GM21619 (cell line): ENCODE data around the gene CROCC.

Experiments
- ATAC-seq: cut with Tn5 transposase; IDR thresholded peaks from one replicate; pipeline ENCODE4 v1.9.1; 2021; ENCODE audit not compliant: unreplicated experiment

CROCC gene

DNA sequence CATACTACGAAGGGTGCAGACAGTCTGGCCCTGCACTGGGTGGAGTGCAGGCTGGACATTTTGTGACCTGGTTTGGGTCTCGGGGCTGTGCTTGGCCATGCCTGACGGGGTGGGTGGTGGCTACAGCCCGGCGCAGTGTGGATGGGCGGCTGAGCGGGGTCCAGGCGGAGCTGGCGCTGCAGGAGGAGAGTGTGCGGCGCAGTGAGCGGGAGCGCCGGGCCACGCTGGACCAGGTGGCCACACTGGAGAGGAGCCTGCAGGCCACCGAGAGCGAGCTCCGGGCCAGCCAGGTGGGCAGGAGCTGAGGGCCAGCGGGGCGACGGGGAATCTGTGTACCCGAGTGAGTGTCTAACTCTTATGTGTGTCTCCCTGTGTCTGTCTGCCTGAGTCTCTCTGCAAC, 44.6 kb downstream of the CROCC start:
- no peak for ATAC-seq

DNA sequence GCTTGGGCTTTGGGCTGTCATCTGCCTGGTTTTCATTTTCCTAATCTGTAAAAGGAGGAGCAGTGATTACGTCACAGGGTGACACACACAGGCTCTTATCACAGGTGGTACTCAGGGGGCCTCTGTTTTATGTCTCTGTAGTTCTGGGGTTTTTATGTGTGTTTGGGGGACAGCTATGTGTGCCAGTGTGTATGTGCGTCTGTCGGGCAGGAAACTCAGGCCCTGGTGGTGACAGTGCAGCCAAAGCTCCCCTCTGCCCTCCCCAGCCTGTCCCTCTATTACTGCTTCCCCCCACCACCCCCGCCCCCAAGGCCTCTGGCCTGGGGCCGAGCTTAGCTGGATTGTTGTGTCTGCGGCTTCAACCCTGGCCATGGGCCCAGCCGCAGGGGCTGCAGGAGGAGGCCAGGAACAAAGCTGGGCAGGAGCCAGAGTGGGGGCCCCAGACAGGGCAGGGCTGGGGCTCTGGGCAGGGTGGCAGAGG, 45.4 kb downstream of the CROCC start:
- no peak for ATAC-seq

DNA sequence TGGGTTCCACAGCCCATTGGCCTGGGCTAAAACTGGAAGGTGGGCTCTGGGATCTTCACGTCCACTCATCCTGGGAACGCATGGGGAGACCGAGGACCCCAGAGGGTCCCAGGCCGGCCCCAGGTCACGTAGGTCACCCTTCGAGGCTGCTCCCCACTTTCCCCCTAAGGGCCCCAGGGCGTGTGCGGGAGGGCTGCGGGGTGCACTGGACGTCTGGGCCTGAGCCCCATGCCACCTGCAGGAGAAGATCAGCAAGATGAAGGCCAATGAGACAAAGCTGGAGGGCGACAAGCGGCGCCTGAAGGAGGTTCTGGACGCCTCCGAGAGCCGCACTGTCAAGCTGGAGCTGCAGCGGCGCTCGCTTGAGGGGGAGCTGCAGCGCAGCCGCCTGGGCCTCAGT, 46.2 kb downstream of the CROCC start:
- no peak for ATAC-seq

DNA sequence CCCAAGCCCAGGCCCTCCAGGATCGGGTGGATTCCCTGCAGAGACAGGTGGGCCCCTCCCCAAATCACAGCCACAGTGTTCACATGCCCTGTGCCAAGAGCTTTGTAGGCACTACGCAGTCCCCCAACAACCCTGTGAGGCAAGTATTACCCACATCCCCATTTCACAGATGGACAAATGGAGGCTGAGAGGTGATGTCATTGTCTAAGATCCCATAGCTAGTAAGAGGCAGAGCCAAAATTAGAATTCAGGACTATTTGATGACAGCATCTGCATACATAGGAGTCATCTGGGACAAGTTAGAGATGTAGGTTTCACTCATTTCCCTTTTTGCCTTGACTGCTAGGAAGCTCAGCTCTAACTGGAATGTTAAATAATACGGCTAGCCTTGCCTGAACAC, 46.6 kb downstream of the CROCC start:
- ATAC-seq = no peak

DNA sequence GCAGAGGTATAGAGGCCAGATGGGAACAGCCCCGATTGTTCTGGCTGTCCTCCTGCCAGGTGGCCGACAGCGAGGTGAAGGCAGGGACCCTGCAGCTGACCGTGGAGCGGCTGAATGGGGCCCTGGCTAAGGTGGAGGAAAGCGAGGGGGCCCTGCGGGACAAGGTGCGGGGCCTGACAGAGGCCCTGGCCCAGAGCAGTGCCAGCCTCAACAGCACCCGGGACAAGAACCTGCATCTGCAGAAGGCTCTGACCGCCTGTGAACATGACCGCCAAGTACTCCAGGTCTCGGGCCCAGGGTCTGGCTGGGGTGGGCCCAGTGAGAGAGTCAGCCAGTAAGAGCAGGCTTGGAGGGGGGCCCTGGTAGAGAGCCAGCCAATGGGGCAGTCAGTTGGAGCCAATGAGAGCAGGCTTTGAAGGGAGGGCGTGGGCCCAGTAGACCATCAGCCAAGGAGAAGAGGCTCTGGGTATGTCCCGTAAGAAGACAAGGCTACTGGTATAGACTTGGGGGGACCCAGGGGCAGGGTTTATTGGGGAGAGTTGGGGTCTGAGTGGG, 47.4 kb downstream of the CROCC start:
- ATAC-seq = no peak

DNA sequence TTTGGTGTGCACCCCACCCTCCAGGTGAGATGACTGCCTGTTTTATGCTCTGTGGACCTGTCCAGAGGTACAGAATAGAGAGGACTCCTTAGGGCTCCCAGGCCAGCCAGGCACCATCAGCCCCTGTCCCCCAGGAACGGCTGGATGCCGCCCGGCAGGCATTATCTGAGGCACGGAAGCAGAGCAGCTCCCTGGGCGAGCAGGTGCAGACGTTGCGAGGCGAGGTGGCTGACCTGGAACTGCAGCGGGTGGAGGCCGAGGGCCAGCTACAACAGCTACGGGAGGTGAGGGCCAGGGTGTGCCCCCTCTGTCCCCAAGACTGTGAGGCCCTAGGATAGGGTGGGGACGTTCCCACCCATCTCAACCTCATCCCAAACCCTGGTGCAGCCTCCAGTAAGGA, 47.9 kb downstream of the CROCC start:
- no peak for ATAC-seq

DNA sequence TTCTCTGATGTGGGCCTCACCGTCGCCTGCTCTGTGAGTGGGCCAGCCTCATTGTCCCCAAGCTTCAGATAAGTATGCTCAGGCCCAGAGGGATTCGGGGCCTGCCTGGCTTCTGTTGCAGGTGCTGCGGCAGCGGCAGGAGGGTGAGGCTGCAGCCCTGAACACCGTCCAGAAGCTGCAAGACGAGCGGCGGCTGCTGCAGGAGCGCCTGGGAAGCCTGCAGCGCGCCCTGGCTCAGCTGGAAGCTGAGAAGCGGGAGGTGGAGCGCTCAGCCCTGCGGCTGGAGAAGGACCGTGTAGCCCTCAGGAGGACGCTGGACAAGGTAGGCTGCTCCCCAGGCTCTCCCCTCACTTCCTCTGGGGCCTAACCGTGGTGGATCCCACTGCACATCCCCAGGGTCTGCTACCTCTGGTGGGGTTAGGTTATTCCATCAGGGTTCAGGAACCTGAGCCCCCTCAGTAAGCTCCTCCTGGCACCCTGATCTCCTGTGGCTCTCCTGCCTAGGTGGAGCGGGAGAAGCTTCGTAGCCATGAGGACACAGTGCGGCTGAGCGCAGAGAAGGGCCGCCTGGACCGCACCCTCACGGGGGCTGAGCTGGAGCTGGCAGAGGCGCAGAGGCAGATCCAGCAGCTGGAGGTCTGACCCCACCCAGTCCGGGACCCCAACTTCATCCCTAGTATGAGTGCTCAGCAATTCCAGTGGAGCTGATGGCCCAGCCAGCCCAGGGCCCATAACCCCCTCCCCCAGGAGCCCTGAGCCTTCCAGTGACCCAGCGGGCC, 48.6 kb downstream of the CROCC start:
- ATAC-seq = no peak

DNA sequence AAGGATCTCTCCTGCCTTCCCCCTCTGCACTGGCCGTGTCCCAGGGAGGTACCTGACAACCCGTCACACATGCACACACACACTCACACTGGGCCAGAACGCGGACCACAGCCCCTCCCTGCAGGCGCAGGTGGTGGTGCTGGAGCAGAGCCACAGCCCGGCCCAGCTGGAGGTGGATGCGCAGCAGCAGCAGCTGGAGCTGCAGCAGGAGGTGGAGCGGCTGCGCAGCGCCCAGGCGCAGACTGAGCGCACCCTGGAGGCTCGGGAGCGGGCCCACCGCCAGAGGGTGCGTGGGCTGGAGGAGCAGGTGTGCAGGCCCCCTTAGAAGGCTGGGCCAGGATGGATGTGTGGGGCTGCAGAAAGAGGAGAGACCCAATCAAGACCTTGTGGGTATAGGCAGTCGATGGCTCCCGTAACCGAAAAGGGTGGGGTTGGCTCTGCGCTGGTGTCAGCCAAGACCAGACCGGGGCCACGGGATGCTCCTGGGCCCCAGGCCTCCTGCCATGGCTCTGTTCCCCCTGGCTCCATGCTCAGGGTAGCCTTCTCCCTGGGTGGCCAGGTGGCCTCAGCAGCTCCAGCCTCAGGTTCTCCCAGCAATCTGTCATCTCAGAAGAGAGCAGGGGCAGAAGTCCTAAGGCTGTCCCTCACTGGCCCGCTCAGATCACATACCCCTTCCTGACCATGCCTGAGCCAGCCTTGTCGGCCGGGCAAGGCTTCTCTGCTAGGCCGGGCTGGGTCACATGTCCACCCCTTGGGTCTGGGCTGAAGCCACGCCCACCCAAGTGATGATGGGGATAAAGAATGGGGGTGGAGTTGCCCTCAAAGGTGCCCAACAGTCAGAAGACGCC, 49.8 kb downstream of the CROCC start:
- ATAC-seq = no peak

DNA sequence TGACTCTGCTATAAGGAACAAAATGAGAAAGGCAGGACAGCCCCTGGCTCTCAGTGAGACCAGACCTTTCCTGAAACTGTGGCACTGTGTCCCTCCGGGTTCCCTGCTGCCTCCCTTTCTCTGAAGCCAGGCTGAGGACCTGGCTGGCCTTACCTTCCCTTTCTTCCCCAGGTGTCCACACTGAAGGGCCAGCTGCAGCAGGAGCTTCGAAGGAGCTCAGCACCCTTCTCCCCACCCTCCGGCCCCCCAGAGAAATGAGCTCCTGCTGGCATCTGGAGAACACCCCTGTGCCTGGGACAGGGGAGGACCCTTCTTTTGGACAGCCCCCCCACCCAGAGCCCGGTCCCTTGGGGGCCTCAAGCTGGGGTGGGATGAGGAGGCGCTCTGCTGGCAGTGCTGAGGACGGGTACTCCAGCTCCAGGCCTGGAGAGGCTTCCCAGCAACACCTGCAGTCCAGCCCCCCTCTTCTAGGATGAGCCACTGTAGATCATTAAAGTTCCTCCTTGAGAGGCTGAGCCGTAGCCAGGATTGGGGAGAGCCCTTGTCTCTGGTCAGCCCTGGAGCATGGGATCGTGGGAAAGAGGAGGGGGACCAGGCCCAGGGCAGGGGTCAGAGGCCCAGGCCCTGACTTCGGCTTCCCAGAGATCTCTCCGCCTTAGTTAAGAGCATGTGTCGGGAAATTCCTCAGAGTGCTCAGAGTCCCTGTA, 50.6 kb downstream of the CROCC start:
- ATAC-seq = no peak

DNA sequence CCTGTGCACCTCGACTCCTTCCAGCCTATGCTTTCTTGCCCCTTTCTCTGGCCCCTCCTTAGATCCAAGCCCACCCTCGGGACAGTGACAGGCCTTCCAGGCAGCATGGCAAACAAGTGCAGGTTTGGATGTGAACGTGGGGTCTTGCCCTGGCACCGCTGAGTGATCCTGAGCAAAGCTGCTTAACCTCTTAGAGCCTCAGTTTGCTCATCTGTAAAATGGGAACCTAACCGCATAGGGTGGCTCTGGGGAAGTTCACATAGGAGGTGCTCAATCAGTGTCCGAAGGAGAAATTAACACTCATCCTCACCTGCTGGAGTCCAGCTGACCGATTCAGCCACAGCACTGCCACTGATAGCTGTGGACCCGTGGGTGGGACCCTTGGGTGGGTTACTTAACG, 51.5 kb downstream of the CROCC start:
- ATAC-seq = no peak

DNA sequence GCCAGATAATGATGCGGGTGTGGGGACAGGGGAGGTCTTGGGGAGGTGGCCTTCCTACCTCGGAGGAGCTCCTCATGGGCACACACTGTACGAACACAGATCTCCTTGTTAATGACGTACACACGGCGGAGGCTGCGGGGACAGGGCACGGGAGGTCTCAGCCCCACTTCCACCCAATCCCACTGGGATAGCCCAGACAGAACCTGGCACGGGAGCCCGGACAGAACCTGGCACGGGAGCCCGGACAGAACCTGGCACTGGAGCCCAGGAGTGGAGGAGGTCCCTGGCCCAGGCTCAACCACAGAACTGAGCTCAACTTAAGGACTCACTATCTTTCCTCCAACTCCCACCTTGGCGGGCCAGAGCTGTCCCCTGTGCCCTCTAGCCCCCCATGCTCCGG, 53.5 kb downstream of the CROCC start:
- no peak for ATAC-seq

DNA sequence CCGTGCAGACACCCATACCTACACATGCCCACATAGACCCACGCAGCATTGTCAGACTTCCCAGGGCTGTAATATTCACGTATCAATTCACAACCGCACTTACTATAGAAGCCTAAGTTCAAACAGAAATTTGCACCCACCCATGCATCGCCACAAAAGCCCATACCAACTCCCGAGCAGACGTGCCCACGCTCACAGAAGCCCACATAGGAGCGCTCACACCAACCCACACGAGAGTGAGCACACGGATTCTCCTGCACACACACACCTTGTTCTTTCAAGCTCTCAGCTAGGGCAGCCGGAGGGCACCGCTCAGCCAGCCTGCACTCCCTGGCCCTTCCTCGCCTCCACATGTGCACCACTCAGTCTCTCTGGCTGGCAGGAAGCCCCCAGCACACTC, 54.1 kb downstream of the CROCC start:
- no peak for ATAC-seq

DNA sequence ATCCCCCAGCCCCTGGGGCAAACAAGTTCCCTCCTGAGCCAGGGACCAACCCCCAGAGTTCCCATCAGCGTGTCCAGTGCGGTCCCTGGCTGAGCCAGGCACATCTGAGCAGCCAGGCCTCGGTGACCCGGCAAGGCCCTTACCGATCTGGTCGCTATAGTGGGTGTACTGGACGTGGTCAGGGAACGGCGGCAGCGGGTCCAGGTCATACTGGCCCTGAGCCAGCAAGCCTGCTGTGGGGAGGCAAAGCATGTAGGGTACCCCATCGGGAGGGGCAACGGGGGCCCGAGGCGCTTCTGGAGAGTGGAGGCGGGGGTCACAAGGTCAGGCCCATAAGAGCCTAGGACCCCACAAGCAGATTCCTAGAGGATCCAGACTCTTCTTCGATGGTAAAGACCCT, 55.2 kb downstream of the CROCC start:
- no peak for ATAC-seq

DNA sequence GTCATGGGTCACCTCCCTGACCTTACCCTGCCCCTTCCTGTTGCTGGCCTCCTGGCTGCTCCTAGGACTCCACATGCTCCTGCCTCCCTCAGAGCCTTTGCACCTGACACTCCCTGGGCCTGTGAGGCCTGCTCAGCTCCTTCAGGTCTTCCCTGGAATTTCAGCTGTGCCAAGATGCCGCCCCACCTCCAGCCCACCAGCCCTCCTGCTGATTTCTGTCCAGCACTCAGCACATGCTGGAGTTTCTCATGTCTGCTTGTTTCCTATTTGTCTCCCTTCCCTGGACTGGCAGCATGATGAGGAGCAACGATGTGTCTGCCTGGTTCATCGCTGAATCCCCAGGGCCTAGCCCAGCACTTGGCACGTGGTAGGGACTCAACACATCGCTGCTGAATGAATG, 55.6 kb downstream of the CROCC start:
- no peak for ATAC-seq

DNA sequence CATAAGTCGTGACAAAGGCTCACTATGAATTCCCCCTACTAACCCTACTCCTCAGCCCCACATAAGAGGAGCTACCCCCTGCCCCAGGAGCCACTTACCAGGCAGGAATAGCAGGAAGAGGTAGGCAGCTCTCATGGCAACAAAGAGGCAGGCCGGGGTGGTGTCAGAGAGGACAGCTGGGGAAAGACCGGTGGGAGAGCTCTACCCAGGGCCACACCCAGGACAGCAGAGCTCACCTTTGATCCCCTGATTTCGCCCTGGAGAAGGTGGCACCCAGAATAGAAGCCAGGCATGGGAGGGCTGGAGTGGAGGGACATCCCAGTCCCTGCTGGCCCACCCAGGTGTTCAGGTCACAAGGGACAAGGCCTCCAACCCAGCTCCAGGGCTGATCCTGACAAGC, 56.4 kb downstream of the CROCC start:
- ATAC-seq = no peak

DNA sequence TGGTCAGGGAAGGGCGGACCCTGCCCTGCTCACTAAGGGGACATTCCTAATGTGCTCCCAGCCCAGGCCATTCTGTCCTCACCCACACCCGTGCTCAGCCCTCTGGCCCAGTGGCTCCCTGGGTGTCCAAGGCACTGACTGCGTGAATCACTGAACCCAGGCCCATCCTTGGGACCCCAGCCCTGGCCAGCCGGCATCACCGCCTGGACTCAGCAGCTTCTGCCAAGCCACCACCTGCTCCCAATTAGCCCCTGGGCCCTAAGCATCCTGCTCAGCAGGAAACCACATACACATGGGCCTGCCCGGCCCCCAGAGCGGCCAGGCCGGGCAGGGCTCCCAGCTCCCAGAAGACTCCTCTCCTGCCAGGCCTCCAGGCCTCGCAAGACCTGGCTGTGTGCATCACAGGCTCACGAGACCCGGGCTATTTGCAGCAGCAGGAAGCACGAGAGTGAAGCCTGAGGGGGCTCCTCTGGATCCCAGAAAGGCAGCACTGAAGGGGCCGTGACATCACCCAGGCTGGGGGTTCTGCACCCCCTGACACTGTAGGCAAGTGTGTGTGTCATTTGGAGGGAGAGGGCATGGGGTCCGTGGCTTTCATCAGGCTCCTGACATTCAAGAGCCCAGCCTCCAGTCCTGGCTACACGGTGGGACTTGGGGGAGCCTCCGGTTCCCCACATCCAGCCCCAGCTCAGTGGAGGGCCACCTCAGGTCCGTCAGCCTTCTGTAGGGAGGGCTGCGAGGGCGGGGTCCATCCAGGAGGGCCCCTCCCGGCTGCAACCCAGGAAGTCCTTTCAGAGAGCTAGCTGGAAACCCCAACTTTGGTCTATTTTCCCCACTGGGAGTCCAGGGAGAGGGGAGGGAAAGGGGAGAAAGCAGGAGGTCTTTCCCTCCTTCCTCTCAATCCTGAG, 57.1 kb downstream of the CROCC start:
- no peak for ATAC-seq

DNA sequence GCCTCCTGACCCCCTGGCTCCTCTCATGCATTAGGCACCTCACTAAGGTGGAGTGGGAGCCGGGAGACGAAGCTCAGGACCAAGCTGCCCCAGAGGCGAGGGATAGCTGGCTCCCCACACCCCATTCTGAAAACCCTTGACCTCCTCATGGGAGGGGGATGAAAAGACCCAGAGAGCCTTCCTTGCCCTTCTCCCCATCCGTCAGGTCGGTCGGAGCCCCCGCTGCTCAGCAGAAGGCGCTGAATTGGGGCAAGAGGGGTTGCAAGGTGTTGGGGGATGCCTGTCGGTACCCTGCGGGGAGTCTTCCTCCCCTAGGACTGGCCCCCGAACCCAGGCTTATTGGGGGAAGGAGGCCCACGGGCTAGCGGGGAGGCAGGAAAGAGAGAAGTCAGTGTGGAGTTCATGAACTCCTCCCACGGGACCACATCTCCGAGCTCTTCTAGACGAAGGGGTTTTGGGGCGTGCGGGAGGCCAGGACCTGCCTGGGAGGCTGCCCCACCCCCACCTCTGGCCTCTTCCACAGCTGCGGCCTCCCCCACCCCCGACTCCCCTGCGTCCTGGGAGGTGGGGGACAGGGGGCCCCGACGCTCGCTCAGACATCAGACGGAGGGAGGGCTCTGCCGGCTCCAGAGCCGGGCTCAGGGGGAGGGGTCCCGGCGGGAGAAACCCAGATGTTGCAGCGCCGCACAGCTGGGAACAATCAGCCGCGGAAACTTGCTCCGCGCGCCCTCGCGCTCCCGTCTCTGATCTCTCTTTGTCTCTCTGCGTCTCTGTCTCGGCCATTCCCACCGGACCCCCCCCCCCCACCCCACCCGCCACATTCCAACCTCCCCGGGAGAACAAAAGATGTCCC, 58.0 kb downstream of the CROCC start:
- ATAC-seq = no peak

DNA sequence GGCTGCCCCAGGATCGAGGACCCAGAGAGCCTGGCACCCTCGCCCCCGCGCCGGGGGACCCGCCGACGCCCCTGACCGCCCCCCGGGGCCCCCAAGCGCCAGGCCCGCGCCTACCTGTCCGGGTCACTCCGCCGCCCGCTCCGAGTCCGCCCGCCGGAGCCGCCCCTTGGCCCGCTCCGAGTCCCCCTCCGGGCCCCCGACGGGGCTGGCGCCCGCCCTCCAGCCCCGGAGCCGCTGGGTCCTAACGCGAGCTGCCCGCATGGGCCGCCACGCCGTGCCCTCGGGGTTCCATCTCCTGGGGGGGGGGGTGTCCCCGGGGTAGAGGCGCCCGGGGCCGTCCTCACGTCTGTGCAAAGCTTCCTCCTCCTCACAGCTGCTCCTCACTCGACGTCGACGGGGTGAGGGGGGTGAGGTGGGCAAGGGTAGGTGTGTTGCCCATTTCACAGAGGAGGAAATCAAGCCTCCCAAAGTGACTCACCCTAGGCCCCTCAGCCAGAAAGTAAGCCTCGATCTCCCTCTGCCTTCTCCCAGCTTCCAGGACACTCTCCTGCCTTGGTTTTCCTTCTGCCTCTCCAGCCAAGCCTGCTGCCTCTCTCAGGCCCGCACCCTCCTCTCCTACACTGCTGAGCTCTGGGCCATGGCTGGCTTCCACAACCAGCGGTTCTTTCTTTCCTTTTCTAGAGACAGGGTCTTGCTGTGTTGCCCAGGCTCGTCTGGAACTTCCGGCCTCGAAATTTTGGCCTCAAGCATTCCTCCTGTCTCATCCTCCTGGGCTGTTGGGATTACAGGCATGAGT, 58.9 kb downstream of the CROCC start, which contains the start of gene MFAP2:
Gene MFAP2, minus strand, starts transcription at position 148 of the 796 bp plus-strand sequence. CDS start 2,347 bp downstream, outside the sequence.
- no peak for ATAC-seq
